Endothelial cell of umbilical vein (primary cell): ENCODE results near the gene PRSS22. TPM values are rescaled to one million over a fixed set of nuclear protein-coding genes. Genes with fewer than 3 reads are reported as not detected.

Experiments used
- BruUV-seq: library from RNA; stranded (reverse); fragments of 400-500 nt; replicated peaks from 2 replicates; lab custom pipeline; 2021; lab: Mats Ljungman, UMichigan
- CTCF ChIA-PET: fragments of 300-600, 350-600 bp; sonication (Branson Sonifier 250); formaldehyde crosslinking; loops from one replicate; lab custom pipeline; 2021; ENCODE audit warnings: antibody characterized with exemption, inconsistent platforms; lab: Charles Lee
- POLR2A ChIA-PET: fragments of 300-600, 350-600 bp; sonication (Branson Sonifier 250); formaldehyde crosslinking; loops from one replicate; lab custom pipeline; 2021; ENCODE audit warnings: antibody characterized with exemption, inconsistent platforms; lab: Charles Lee
- DNase-seq: peaks from one replicate; pipeline ENCODE4 v3.0.0-alpha.2; 2011; ENCODE audit warnings: low read depth, low spot score
- FAIRE-seq: peaks from 2 replicates; lab custom pipeline; 2011; peaks lifted over from hg19 to GRCh38; lab: Jason Lieb, UNC
- H2AFZ ChIP-seq: 2 replicates; pipeline ENCODE4 v1.6.0; 2012; ENCODE audit warnings: low read depth, low read length, control low read depth, inconsistent platforms
- H3K27ac ChIP-seq: 2 replicates; pipeline ENCODE4 v1.5.1; 2011; ENCODE audit warnings: low read depth, mild to moderate bottlenecking, control low read depth, low read length, moderate library complexity; ENCODE audit not compliant: insufficient read depth
- H3K27me3 ChIP-seq, 2 experiments: 2 replicates each; pipeline versions ENCODE4 v1.6.0 to v1.6.1; 2011; ENCODE audit warnings: low read length in 2 of 2, mixed read lengths in 1 of 2; ENCODE audit not compliant: control insufficient read depth in 2 of 2, insufficient read depth in 2 of 2
- H3K36me3 ChIP-seq, 2 experiments: 2 replicates in 1 of 2; 3 replicates in 1 of 2; pipeline ENCODE4 v1.5.1; 2011; ENCODE audit warnings: low read length in 2 of 2, mild to moderate bottlenecking in 1 of 2, moderate library complexity in 1 of 2; ENCODE audit not compliant: control insufficient read depth in 2 of 2, insufficient read depth in 2 of 2; ENCODE audit errors: extremely low read depth in 1 of 2
- H3K4me1 ChIP-seq: 3 replicates; pipeline ENCODE4 v1.5.1; 2011; ENCODE audit warnings: mild to moderate bottlenecking, low read length; ENCODE audit not compliant: control insufficient read depth, insufficient read depth; ENCODE audit errors: extremely low read depth
- H3K4me2 ChIP-seq: 2 replicates; pipeline ENCODE4 v1.6.1; 2011; ENCODE audit warnings: low read length, control low read depth, mixed read lengths; ENCODE audit not compliant: insufficient read depth
- H3K4me3 ChIP-seq, 3 experiments: fragments of 200-600 bp in 1 of 3; sonication (generic), shearing (Covaris generic) in 1 of 3; replicated peaks in 1 of 3; 2 replicates each; pipeline ENCODE4 v1.5.1; 2011 to 2016; ENCODE audit warnings: control low read depth in 3 of 3, low read length in 3 of 3, mild to moderate bottlenecking in 2 of 3, inconsistent platforms in 1 of 3, low read depth in 1 of 3, moderate library complexity in 1 of 3; ENCODE audit not compliant: insufficient read depth in 1 of 3
- H3K79me2 ChIP-seq: 2 replicates; pipeline ENCODE4 v1.6.0; 2012; ENCODE audit warnings: low read length, inconsistent platforms; ENCODE audit not compliant: control insufficient read depth, insufficient read depth
- H3K9ac ChIP-seq: replicated peaks from 2 replicates; pipeline ENCODE3; 2011; ENCODE audit warnings: low read length, control low read depth; ENCODE audit not compliant: insufficient read depth; ENCODE audit errors: extremely low read depth
- H3K9me1 ChIP-seq: replicated peaks from 3 replicates; pipeline ENCODE4 v1.6.0; 2011; ENCODE audit warnings: mild to moderate bottlenecking, low read length; ENCODE audit not compliant: control insufficient read depth, insufficient read depth; ENCODE audit errors: extremely low read depth
- H3K9me3 ChIP-seq: replicated peaks from 2 replicates; pipeline ENCODE4 v1.5.1; 2012; ENCODE audit warnings: low read length, inconsistent platforms; ENCODE audit not compliant: control insufficient read depth, insufficient read depth
- H4K20me1 ChIP-seq: replicated peaks from 2 replicates; pipeline ENCODE3; 2011; ENCODE audit warnings: mild to moderate bottlenecking, low read length; ENCODE audit not compliant: control insufficient read depth, insufficient read depth; ENCODE audit errors: extremely low read depth
- CTCF ChIP-seq, 2 donors: IDR thresholded peaks; 1 replicate in 1 of 2; 2 replicates in 1 of 2; pipeline ENCODE4 v1.5.1; 2011; ENCODE audit warnings: low read length in 2 of 2, mild to moderate bottlenecking in 2 of 2, moderate library complexity in 2 of 2, control low read depth in 1 of 2, inconsistent platforms in 1 of 2, low read depth in 1 of 2; ENCODE audit not compliant: insufficient read depth in 1 of 2; ENCODE audit errors: extremely low read depth in 1 of 2
- EZH2 ChIP-seq: IDR thresholded peaks from 2 replicates; pipeline ENCODE4 v1.6.1; 2012; ENCODE audit warnings: borderline replicate concordance, low read depth, mild to moderate bottlenecking, moderate library complexity, low read length, inconsistent platforms; ENCODE audit not compliant: severe bottlenecking
- FOS ChIP-seq: IDR thresholded peaks from 2 replicates; pipeline ENCODE4 v1.6.1; 2011; ENCODE audit warnings: mild to moderate bottlenecking, low read length, moderate library complexity, borderline replicate concordance; ENCODE audit not compliant: insufficient read depth
- GATA2 ChIP-seq: IDR thresholded peaks from 2 replicates; pipeline ENCODE4 v1.7.0; 2011; ENCODE audit warnings: low read depth, mild to moderate bottlenecking, moderate library complexity, mixed read lengths, low read length; ENCODE audit not compliant: insufficient read length, insufficient read depth
- JUN ChIP-seq: IDR thresholded peaks from 2 replicates; pipeline ENCODE4 v1.6.1; 2011; ENCODE audit warnings: borderline replicate concordance, low read depth; ENCODE audit not compliant: insufficient read length, insufficient read depth
- MAX ChIP-seq: IDR thresholded peaks from 2 replicates; pipeline ENCODE4 v1.6.1; 2011; ENCODE audit not compliant: insufficient read depth, insufficient read length
- MYC ChIP-seq: IDR thresholded peaks from one replicate; pipeline ENCODE4 v1.6.1; 2011; ENCODE audit warnings: mild to moderate bottlenecking, low read depth, low read length
- POLR2A ChIP-seq: IDR thresholded peaks from 2 replicates; pipeline ENCODE4 v1.6.1; 2012; ENCODE audit warnings: low read depth, mild to moderate bottlenecking, control low read depth, low read length
- POLR2AphosphoS5 ChIP-seq: IDR thresholded peaks from 2 replicates; pipeline ENCODE4 v1.6.1; 2012; ENCODE audit warnings: low read depth, mild to moderate bottlenecking, control low read depth, low read length, moderate library complexity; ENCODE audit not compliant: insufficient read depth
- dilution Hi-C: fragments of 300-500 bp; cut with MboI; formaldehyde crosslinking; loops from one replicate; pipeline ENCODE4 v1.15.0; 2019; ENCODE audit warnings: low sequenced_read_pairs; ENCODE audit not compliant: extremely low pct_ligation_motif_present
- intact Hi-C: fragments of 100-400 bp; cut with micrococcal nuclease; formaldehyde crosslinking; loops from one replicate; pipeline ENCODE4 v1.10.0; 2022
- polyA plus RNA-seq, 4 experiments: library from polyadenylated mRNA; depleted of rRNA in 3 of 4; stranded (reverse) in 3 of 4; unstranded in 1 of 4; fragments of >200 nt; gene quantifications; 2 replicates each; pipeline versions ENCODE4 v1.2.1 to v1.2.3, GENCODE V29; 2011 to 2012; ENCODE audit warnings: missing spikeins in 1 of 4
- total RNA-seq: library from RNA; stranded (reverse); gene quantifications from 2 replicates; pipeline ENCODE4 v1.2.3, GENCODE V29; 2021

The PRSS22 gene
- total and polyA plus RNA-seq, 2 donors (not counting 3 experiments of a cell fraction or from before 2014, with no cell fraction given), result not detected

GRCh38 chr16:2827831-2828520 is 30.0 kb downstream of the PRSS22 start:
- no peak overlapping the region for H2AFZ ChIP-seq
- H3K27me3 ChIP-seq, result no peaks in the 10 kb centered on the region
- ChIA-PET POLR2A (no interaction called here), CTCF (no interaction called here)
- TF ChIP-seq FOS, result no peak
- no peak for TF ChIP-seq EZH2
- TF ChIP-seq POLR2A, result no peak
- no peak for TF ChIP-seq GATA2
- no peak for TF ChIP-seq POLR2AphosphoS5
- no peak for TF ChIP-seq MAX
- no peak for TF ChIP-seq JUN
- TF ChIP-seq CTCF (IDR thresholded peaks at IDR 0.05; ENCODE audit: extremely low read depth in 1 of 2, insufficient read depth in 1 of 2, low read depth in 1 of 2, low read length in 2 of 2), result no peak
- no peak for TF ChIP-seq MYC
- dilution Hi-C loops, result no loop called here
- H3K79me2 ChIP-seq, result no peaks in the 10 kb centered on the region
- H3K4me2 ChIP-seq, result no peak overlapping the region
- no peak overlapping the region for H3K9ac ChIP-seq
- BruUV-seq, result no TSS peak
- no peaks in the 10 kb centered on the region for H3K9me3 ChIP-seq
- no peaks in the 10 kb centered on the region for H4K20me1 ChIP-seq
- H3K4me1 ChIP-seq, result peaks cover 2% of the 10 kb centered on the region
- H3K4me3 ChIP-seq, result no peak overlapping the region
- no peaks in the 10 kb centered on the region for H3K9me1 ChIP-seq
- DNase-seq (no peak), FAIRE-seq (no peak)
- intact Hi-C loops, result no loop called here
- no peaks in the 10 kb centered on the region for H3K36me3 ChIP-seq
- H3K27ac ChIP-seq, result no peak overlapping the region
